NCI-H1105 (cell line): ENCODE data around the gene NYAP2.

ENCODE experiments used
- DNase-seq: peaks from one replicate; lab custom pipeline; 2025; lab: John Stamatoyannopoulos, UW

NYAP2 gene

GRCh38 chr2:225630824-225631533, 231.5 kb downstream of the NYAP2 start:
- DNase-seq = no peak

- DNase-seq = no peak
Measured at GRCh38 chr2:225632351-225632750, 232.8 kb downstream of the NYAP2 start.

- no peak for DNase-seq
Measured at GRCh38 chr2:225636558-225636957, 237.0 kb downstream of the NYAP2 start.

GRCh38 chr2:225637259-225637658, 237.7 kb downstream of the NYAP2 start:
- DNase-seq = no peak

- DNase-seq = no peak
Measured at GRCh38 chr2:225640550-225640949, 241.0 kb downstream of the NYAP2 start.

- no peak for DNase-seq
Measured at GRCh38 chr2:225649274-225649673, 249.8 kb downstream of the NYAP2 start.

- no peak for DNase-seq
Measured at GRCh38 chr2:225650041-225650440, 250.5 kb downstream of the NYAP2 start.

GRCh38 chr2:225660262-225661131, 261.0 kb downstream of the NYAP2 start:
- peak; percentile 69 for DNase-seq

GRCh38 chr2:225662101-225662500, 262.6 kb downstream of the NYAP2 start:
- no peak for DNase-seq

GRCh38 chr2:225667445-225667844, 267.9 kb downstream of the NYAP2 start:
- DNase-seq = no peak

GRCh38 chr2:225668606-225669266, 269.2 kb downstream of the NYAP2 start:
- DNase-seq = peak; percentile 68

GRCh38 chr2:225670111-225670974, 270.8 kb downstream of the NYAP2 start:
- DNase-seq = no peak

- DNase-seq = no peak
Measured at GRCh38 chr2:225678792-225679191, 279.3 kb downstream of the NYAP2 start.

- no peak for DNase-seq
Measured at GRCh38 chr2:225683258-225683657, 283.7 kb downstream of the NYAP2 start.

- DNase-seq = no peak
Measured at GRCh38 chr2:225690153-225690552, 290.6 kb downstream of the NYAP2 start.

- DNase-seq = no peak
Measured at GRCh38 chr2:225691711-225692110, 292.2 kb downstream of the NYAP2 start.

- no peak for DNase-seq
Measured at GRCh38 chr2:225693259-225693658, 293.7 kb downstream of the NYAP2 start.

GRCh38 chr2:225694664-225695063, 295.2 kb downstream of the NYAP2 start:
- DNase-seq = no peak

- no peak for DNase-seq
Measured at GRCh38 chr2:225697936-225698335, 298.4 kb downstream of the NYAP2 start.
